Vagina (tissue), 2 donors: ENCODE data around the gene USP32.

Experiments
- POLR2A ChIP-seq, 2 donors: fragments of 450-650 bp; IDR thresholded peaks; one replicate each; pipeline ENCODE4 v1.6.1; 2017; ENCODE audit warnings: antibody characterized with exemption in 2 of 2, mild to moderate bottlenecking in 2 of 2, moderate library complexity in 2 of 2
- POLR2AphosphoS5 ChIP-seq, 2 donors: sonication (generic); formaldehyde crosslinking; IDR thresholded peaks; one replicate each; pipeline ENCODE4 v1.9.0; 2017; ENCODE audit warnings: antibody characterized with exemption in 2 of 2, mild to moderate bottlenecking in 2 of 2, low read depth in 1 of 2; ENCODE audit not compliant: insufficient read depth in 1 of 2
- TF ChIP-seq, protein P1 (sequence below), 3 experiments: fragments of 450-650 bp in 2 of 3; fragments of 200-600 bp in 1 of 3; sonication (generic) in 1 of 3; IDR thresholded peaks; one replicate each; pipeline ENCODE4 v1.5.1; 2017 to 2019; ENCODE audit warnings: antibody characterized with exemption in 3 of 3, mild to moderate bottlenecking in 2 of 3, moderate library complexity in 2 of 3

DNA sequence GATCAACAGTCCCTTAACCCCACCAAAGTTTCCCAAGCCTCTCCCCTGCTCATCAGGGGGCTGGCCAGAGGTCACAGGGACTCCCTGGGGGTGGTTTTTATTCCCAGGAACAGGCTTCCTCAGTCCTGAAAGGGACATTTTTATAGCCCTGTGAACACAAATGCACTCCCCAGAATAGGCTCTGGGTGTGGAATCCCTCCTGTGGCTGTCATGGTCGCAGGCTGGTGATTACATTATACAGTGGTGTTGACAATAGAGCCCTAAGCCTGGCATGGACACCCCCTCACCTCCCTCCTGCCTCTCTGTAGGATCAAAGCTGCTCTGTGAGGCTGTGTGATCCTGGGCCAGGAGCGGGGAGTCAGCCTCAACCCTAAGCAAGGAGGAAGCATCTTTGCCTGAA lies 243.6 kb downstream of the USP32 start:
- TF ChIP-seq, protein P1, sequence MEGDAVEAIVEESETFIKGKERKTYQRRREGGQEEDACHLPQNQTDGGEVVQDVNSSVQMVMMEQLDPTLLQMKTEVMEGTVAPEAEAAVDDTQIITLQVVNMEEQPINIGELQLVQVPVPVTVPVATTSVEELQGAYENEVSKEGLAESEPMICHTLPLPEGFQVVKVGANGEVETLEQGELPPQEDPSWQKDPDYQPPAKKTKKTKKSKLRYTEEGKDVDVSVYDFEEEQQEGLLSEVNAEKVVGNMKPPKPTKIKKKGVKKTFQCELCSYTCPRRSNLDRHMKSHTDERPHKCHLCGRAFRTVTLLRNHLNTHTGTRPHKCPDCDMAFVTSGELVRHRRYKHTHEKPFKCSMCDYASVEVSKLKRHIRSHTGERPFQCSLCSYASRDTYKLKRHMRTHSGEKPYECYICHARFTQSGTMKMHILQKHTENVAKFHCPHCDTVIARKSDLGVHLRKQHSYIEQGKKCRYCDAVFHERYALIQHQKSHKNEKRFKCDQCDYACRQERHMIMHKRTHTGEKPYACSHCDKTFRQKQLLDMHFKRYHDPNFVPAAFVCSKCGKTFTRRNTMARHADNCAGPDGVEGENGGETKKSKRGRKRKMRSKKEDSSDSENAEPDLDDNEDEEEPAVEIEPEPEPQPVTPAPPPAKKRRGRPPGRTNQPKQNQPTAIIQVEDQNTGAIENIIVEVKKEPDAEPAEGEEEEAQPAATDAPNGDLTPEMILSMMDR (IDR thresholded peaks at IDR 0.05), result no peak
- TF ChIP-seq POLR2A (IDR thresholded peaks at IDR 0.05) (no peak), POLR2AphosphoS5 (IDR thresholded peaks at IDR 0.05; ENCODE audit: insufficient read depth in 1 of 2, low read depth in 1 of 2) (no peak)
